Hematopoietic multipotent progenitor cell treated with erythropoietin and hydrocortisone succinate and interleukin-3 and kit ligand, for 4 days (in vitro differentiated cells): ENCODE measurements around the gene ADCY4.
A peak's percentile ranks its signal among the peaks of the same experiment; 100 is the strongest.

Experiments used
- DNase-seq: peaks from one replicate; pipeline ENCODE4 v3.0.0-alpha.2; 2015

ADCY4 gene

DNA sequence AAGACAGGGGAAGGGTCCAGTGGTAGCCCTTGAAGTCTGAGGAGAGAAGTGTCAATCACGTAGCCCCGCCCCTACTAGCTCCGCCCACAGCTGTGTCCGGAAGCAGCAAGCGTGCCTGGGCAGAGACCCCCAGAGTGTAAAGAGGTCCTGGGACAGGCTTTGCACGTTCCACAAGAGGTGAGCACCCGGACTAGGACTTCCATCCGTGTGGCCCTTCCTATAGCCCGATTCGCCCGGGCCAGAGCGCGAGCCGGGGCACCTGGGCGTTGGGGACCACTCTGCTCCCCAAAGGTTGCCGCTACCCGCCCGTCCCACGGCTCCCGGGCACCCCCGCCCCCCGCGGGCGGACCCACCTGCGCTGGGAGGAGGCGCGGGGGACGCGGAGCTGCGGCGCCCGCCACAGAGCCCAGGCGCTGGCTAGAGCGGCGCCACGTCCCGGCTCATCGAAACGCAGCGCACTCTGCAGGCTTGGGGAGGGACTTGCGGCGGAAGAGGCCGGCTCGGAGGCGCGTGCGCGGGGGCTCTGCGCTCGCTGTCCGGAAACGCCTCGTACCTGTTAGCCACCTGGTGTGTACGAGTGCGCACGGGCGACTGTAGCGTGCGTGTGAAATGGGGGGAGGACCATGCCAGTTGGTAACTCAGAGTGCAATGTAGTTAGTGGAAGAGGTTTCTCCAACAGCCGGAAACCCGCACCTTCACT lies 63.6 kb downstream of the ADCY4 start, which contains the start of gene RABGGTA:
Gene RABGGTA, minus strand, starts transcription at position 464 of the 700 bp plus-strand sequence. CDS start 482 bp downstream, outside the sequence.
- DNase-seq, result peak; percentile 95

DNA sequence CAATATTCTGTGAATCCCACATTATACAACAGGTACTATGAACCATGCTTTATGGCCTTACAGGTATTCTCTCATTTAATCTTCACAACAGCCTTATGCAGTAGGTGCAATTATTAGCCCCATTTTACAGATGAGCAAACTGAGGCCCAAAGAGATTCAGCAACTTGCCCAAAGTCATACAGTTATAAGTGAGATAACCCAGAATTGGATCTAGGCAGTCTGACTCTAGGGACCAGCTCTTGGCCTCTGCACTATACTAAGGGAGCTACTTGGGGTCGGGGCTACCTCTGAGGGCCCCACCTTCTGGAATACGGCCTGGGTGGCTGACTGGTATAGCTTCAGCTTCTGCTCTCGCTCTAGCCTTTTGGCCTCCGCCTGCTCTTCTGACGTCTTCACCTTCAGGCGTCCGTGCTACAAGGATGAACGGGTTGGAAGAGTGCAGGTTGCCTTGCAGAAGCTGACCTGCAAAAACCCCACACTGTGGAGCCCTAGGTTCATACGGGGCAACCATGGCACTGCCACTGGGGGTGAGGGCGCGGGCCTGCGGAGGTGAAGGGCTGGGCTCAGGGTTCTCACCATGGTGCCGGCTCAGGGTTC lies 64.2 kb downstream of the ADCY4 start:
- DNase-seq, result no peak

DNA sequence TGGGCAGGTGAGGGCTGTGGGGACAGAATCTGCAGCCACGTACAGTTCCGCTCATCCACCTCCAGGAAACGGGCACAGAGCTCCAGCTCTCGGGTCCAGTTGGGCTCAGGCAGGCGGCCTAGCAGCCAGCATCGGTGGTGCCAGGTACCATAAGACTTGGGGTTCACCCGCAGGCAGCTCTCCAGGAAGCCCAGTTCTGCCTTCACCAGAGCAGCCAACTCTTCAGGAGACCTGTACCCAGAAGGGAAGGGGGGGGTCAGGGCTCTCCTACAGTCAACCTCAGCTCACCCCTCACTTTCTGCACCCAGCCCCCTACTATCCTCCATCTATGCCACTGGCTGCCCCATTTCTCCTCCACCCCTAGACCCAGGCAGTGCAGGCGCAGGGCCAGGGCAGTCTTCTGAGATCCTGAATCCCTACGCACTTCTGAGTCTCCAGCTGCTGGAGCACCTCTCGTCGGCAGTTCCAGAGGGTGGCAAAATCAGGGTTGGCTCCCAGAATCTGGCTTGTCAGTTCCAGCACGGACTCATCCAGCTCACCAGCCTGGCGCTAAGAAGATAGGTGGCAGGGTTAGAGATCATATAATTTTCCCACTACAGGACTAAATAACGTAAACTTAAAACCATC lies 64.8 kb downstream of the ADCY4 start:
- DNase-seq, result no peak

DNA sequence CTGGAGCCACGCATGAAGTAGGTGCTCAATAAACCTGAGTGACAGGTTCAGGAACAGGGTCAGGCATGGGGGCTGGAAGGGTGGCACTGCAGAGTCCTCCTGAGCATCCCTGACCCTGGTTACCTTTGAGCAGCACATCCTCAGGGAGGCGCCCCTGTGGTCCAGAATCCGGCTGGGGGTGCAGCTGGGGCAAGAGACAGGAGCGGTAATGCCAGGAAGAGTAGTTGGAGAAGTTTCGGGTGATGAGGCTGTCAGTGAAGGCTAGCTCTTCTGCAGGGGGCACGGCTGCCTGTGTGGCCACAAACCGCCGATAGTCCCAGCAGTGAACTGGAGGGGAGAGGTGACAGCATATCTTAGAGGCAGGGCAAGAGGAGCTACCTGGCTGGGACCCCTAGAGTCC lies 65.5 kb downstream of the ADCY4 start:
- DNase-seq, result no peak
